ENCODE results near the gene NAV2. TPM values are rescaled to one million over a fixed set of nuclear protein-coding genes. Genes with fewer than 3 reads are reported as not detected.

The NAV2 gene
- total RNA-seq, 1 experiment from 2014 or later = 46.3 TPM

- Histone ChIP-seq H4K20me1 (ENCODE audit: control insufficient read depth, insufficient read depth, insufficient read length) (no peaks in the 10 kb centered on the region), H3K23ac (ENCODE audit: insufficient read length, low read depth, low read length) (no peak overlapping the region), H2BK5ac (ENCODE audit: insufficient read length, low read length) (no peak overlapping the region), H3K14ac (ENCODE audit: insufficient read depth, low read length) (no peak overlapping the region), H3K27ac (ENCODE audit: insufficient read length, low read depth, low read length) (no peak overlapping the region), H2BK15ac (ENCODE audit: low read depth, low read length) (no peak overlapping the region), H3K79me1 (ENCODE audit: insufficient read depth, low read depth, low read length, poor library complexity, severe bottlenecking) (no peaks in the 10 kb centered on the region), H3K4me2 (ENCODE audit: insufficient read depth, insufficient read length, low read length) (no peak overlapping the region), H4K5ac (ENCODE audit: insufficient read length, low read depth, low read length) (no peak overlapping the region), H3K27me3 (ENCODE audit: insufficient read depth, low read length) (no peaks in the 10 kb centered on the region), H2AFZ (ENCODE audit: low read length) (no peak overlapping the region), H3K4me1 (ENCODE audit: insufficient read depth, low read length) (peaks cover 14% of the 10 kb centered on the region), H3K9me3 (ENCODE audit: control insufficient read depth, low read depth, low read length) (no peaks in the 10 kb centered on the region), H3K4ac (ENCODE audit: low read depth, low read length) (no peak overlapping the region), H4K91ac (ENCODE audit: insufficient read length, low read depth, low read length) (no peak overlapping the region), H4K8ac (replicated peaks; ENCODE audit: insufficient read length, low read depth, low read length) (no peak overlapping the region), H2AK5ac (ENCODE audit: insufficient read length, low read length) (no peak overlapping the region), H3K18ac (ENCODE audit: insufficient read length, low read depth, low read length) (no peak overlapping the region), H2BK120ac (ENCODE audit: low read depth, low read length, poor library complexity, severe bottlenecking) (no peak overlapping the region), H2BK20ac (ENCODE audit: low read depth, low read length, poor library complexity, severe bottlenecking) (no peak overlapping the region), H3K56ac (ENCODE audit: insufficient read length, low read depth, low read length) (no peak overlapping the region), H3K23me2 (ENCODE audit: insufficient read length, low read depth, low read length, poor library complexity, severe bottlenecking) (no peaks in the 10 kb centered on the region), H3K9ac (ENCODE audit: extremely low read depth, insufficient read length, low read length) (no peak overlapping the region), H2BK12ac (ENCODE audit: insufficient read length, low read depth, low read length) (no peak overlapping the region), H3T11ph (ENCODE audit: low read length) (no peak overlapping the region), H3K79me2 (ENCODE audit: insufficient read depth, low read length) (peaks cover 4% of the 10 kb centered on the region; the same call in 1 of the 2 replicates)
- no peaks in the 10 kb centered on the region for H3K9me3 Mint-ChIP-seq
- whole genome bisulfite sequencing (ENCODE audit: extremely low coverage, insufficient read length, low lambda C conversion rate) = no CpG with 5 or more reads among the region's 4 CpGs
- H3K27ac Mint-ChIP-seq = no peak overlapping the region; a peak in 1 of 7 replicates
- H3K27me3 Mint-ChIP-seq (ENCODE audit: low read depth) = no peaks in the 10 kb centered on the region
- DNase-seq = no peak
- H3K4me3 Mint-ChIP-seq = no peak overlapping the region
- peaks cover 29 to 49% of the 10 kb centered on the region in 2 experiments for H3K4me1 Mint-ChIP-seq
- TF ChIP-seq CTCF (conservative IDR thresholded peaks at IDR 0.05) = no peak
- H3K36me3 Mint-ChIP-seq (ENCODE audit: insufficient read depth in 1 of 3, low read depth in 3 of 3) = 0 out of 7 replicates have a peak, but pooled peaks cover 0 to under 1% (median 0%) of the 10 kb centered on the region in 3 experiments
Observed at GRCh38 chr11:19788435-19788834, 75.8 kb downstream of the NAV2 start.
